ENCODE measurements around the gene MYPOP.

Gene MYPOP

GRCh38 chr19:45847663-45848062, 54.8 kb downstream of the MYPOP start:
- Histone ChIP-seq H3K4me3 (ENCODE audit: low read depth in 1 of 2, low read length in 2 of 2) (no peak overlapping the region), H3K27ac (ENCODE audit: low read length) (no peak overlapping the region), H2AFZ (ENCODE audit: low read depth, low read length) (no peak overlapping the region), H3K9ac (ENCODE audit: low read depth, low read length) (no peak overlapping the region), H3K79me2 (ENCODE audit: insufficient read depth, low read length) (no peaks in the 10 kb centered on the region), H3K36me3 (ENCODE audit: insufficient read depth, low read length) (peaks cover 97% of the 10 kb centered on the region), H4K20me1 (ENCODE audit: insufficient read depth, low read length) (peaks cover 8% of the 10 kb centered on the region; the same call in 1 of the 2 replicates), H3K4me1 (ENCODE audit: insufficient read depth, low read length) (no peaks in the 10 kb centered on the region), H3K4me2 (ENCODE audit: insufficient read depth, low read length) (no peak overlapping the region), H3K9me3 (ENCODE audit: insufficient read depth, low read length, severe bottlenecking) (no peaks in the 10 kb centered on the region), H3K27me3 (ENCODE audit: insufficient read depth, low read length, poor library complexity) (no peaks in the 10 kb centered on the region)
- no peak for DNase-seq
- no peak for ATAC-seq (ENCODE audit: insufficient read depth, low read depth)
- TF ChIP-seq EZH2 (IDR thresholded peaks at IDR 0.05; ENCODE audit: borderline replicate concordance, low read depth, low read length, severe bottlenecking) (no peak), CTCF (IDR thresholded peaks at IDR 0.05; ENCODE audit: borderline replicate concordance, extremely low read depth, low read length, poor library complexity, severe bottlenecking) (no peak)

- no peak for ATAC-seq (ENCODE audit: insufficient read depth, low read depth)
- TF ChIP-seq EZH2 (IDR thresholded peaks at IDR 0.05; ENCODE audit: borderline replicate concordance, low read depth, low read length, severe bottlenecking) (no peak), CTCF (IDR thresholded peaks at IDR 0.05; ENCODE audit: borderline replicate concordance, extremely low read depth, low read length, poor library complexity, severe bottlenecking) (no peak)
Measured at GRCh38 chr19:45842198-45842597, 60.2 kb downstream of the MYPOP start.

More at GRCh38 chr19:45842198-45842597, 60.2 kb downstream of the MYPOP start:
- Histone ChIP-seq H3K4me3 (ENCODE audit: low read depth in 1 of 2, low read length in 2 of 2) (no peak overlapping the region), H3K27ac (ENCODE audit: low read length) (no peak overlapping the region), H3K9me3 (ENCODE audit: insufficient read depth, low read length, severe bottlenecking) (no peaks in the 10 kb centered on the region), H3K27me3 (ENCODE audit: insufficient read depth, low read length, poor library complexity) (no peaks in the 10 kb centered on the region), H3K36me3 (ENCODE audit: insufficient read depth, low read length) (peaks cover 97% of the 10 kb centered on the region), H3K79me2 (ENCODE audit: insufficient read depth, low read length) (0 out of 2 replicates have a peak, but pooled peaks cover 2% of the 10 kb centered on the region), H3K4me2 (ENCODE audit: insufficient read depth, low read length) (no peak overlapping the region), H2AFZ (ENCODE audit: low read depth, low read length) (no peak overlapping the region), H3K4me1 (ENCODE audit: insufficient read depth, low read length) (no peaks in the 10 kb centered on the region), H4K20me1 (ENCODE audit: insufficient read depth, low read length) (peaks cover 5% of the 10 kb centered on the region), H3K9ac (ENCODE audit: low read depth, low read length) (no peak overlapping the region)
- DNase-seq: no peak

Data from DND-41 (cell line).